PFSK-1 (cell line): ENCODE results near the gene ARRDC1.

Source experiments
- FOXP2 ChIP-seq: optimal IDR thresholded peaks from 2 replicates; pipeline ENCODE3; 2011; ENCODE audit warnings: borderline replicate concordance, control low read depth, inconsistent platforms; ENCODE audit not compliant: insufficient read depth; ENCODE audit errors: extremely low read length, extremely low read depth
- POLR2AphosphoS5 ChIP-seq: IDR thresholded peaks from 2 replicates; pipeline ENCODE4 v1.6.1; 2012; ENCODE audit warnings: low read depth, mild to moderate bottlenecking, control low read depth, low read length, moderate library complexity
- SIN3A ChIP-seq: IDR thresholded peaks from 2 replicates; pipeline ENCODE4 v1.6.1; 2012; ENCODE audit warnings: mild to moderate bottlenecking, low read length, moderate library complexity, borderline replicate concordance; ENCODE audit not compliant: insufficient read depth
- TAF1 ChIP-seq: IDR thresholded peaks from 2 replicates; pipeline ENCODE4 v1.6.1; 2012; ENCODE audit warnings: low read length, control low read depth, borderline replicate concordance; ENCODE audit not compliant: insufficient read depth
- TF ChIP-seq, protein P1 (sequence below), 2 experiments: IDR thresholded peaks; 2 replicates each; pipeline versions ENCODE4 v1.6.1 to v1.8.0; 2011 to 2012; ENCODE audit warnings: low read depth in 2 of 2, low read length in 2 of 2, control low read depth in 1 of 2, inconsistent platforms in 1 of 2, mild to moderate bottlenecking in 1 of 2, moderate library complexity in 1 of 2; ENCODE audit not compliant: insufficient read depth in 1 of 2

Gene ARRDC1

DNA sequence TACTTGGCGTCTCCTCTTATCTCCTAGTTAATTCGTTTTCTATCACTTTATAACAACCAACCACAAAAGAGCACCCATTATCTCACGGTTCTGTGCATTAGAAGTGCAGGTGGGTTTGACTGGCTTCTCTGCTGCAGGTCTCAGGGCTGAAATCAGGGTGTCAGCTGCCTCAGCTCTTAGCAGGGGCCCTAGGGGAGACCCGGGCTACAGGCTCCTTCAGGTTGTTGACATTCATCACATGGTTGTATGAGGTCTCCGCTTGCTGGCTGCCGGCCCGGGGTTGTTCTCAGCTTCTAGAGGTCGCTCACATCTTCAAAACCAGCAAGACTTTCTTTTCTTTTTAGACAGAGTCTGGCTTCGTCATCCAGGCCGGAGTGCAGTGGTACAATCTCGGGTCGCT is 12.3 kb upstream of the ARRDC1 start:
- TF ChIP-seq POLR2AphosphoS5 (no peak), FOXP2 (no peak), SIN3A (no peak), TAF1 (no peak)
- TF ChIP-seq, protein P1, sequence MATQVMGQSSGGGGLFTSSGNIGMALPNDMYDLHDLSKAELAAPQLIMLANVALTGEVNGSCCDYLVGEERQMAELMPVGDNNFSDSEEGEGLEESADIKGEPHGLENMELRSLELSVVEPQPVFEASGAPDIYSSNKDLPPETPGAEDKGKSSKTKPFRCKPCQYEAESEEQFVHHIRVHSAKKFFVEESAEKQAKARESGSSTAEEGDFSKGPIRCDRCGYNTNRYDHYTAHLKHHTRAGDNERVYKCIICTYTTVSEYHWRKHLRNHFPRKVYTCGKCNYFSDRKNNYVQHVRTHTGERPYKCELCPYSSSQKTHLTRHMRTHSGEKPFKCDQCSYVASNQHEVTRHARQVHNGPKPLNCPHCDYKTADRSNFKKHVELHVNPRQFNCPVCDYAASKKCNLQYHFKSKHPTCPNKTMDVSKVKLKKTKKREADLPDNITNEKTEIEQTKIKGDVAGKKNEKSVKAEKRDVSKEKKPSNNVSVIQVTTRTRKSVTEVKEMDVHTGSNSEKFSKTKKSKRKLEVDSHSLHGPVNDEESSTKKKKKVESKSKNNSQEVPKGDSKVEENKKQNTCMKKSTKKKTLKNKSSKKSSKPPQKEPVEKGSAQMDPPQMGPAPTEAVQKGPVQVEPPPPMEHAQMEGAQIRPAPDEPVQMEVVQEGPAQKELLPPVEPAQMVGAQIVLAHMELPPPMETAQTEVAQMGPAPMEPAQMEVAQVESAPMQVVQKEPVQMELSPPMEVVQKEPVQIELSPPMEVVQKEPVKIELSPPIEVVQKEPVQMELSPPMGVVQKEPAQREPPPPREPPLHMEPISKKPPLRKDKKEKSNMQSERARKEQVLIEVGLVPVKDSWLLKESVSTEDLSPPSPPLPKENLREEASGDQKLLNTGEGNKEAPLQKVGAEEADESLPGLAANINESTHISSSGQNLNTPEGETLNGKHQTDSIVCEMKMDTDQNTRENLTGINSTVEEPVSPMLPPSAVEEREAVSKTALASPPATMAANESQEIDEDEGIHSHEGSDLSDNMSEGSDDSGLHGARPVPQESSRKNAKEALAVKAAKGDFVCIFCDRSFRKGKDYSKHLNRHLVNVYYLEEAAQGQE (IDR thresholded peaks at IDR 0.05; ENCODE audit: insufficient read depth in 1 of 2, low read depth in 2 of 2, low read length in 2 of 2) = no peak

GRCh38 chr9:137598943-137599342 is 6.5 kb upstream of the ARRDC1 start:
- TF ChIP-seq TAF1 (no peak), FOXP2 (no peak), POLR2AphosphoS5 (no peak), SIN3A (no peak)
- TF ChIP-seq, protein P1 (IDR thresholded peaks at IDR 0.05; ENCODE audit: insufficient read depth in 1 of 2, low read depth in 2 of 2, low read length in 2 of 2) = no peak

- TF ChIP-seq SIN3A = no peak
- TF ChIP-seq FOXP2 = no peak
- TF ChIP-seq POLR2AphosphoS5 = no peak
- TF ChIP-seq TAF1 = no peak
- TF ChIP-seq, protein P1 (IDR thresholded peaks at IDR 0.05; ENCODE audit: insufficient read depth in 1 of 2, low read depth in 2 of 2, low read length in 2 of 2) = no peak
Measured at GRCh38 chr9:137602661-137603060, 2.8 kb upstream of the ARRDC1 start.

- TF ChIP-seq TAF1 (no peak), POLR2AphosphoS5 (no peak), FOXP2 (no peak), SIN3A (no peak)
- TF ChIP-seq, protein P1 (IDR thresholded peaks at IDR 0.05; ENCODE audit: insufficient read depth in 1 of 2, low read depth in 2 of 2, low read length in 2 of 2) = no peak
Measured at GRCh38 chr9:137603879-137604278, 1.6 kb upstream of the ARRDC1 start.

- no peak for TF ChIP-seq FOXP2
- TF ChIP-seq POLR2AphosphoS5 = no peak
- TF ChIP-seq TAF1 = no peak
- TF ChIP-seq, protein P1 (IDR thresholded peaks at IDR 0.05; ENCODE audit: insufficient read depth in 1 of 2, low read depth in 2 of 2, low read length in 2 of 2) = no peak
- TF ChIP-seq SIN3A = no peak
Measured at GRCh38 chr9:137604345-137605086, 970 bp upstream of the ARRDC1 start.
